NOMO-1 treated with DMSO at 0.1 percent for 48 hours (cell line): ENCODE measurements around the gene ANO6.

Experiments used
- DNase-seq: peaks from one replicate; lab custom pipeline; 2025; ENCODE audit not compliant: unreplicated experiment; lab: John Stamatoyannopoulos, UW

Gene ANO6

DNA sequence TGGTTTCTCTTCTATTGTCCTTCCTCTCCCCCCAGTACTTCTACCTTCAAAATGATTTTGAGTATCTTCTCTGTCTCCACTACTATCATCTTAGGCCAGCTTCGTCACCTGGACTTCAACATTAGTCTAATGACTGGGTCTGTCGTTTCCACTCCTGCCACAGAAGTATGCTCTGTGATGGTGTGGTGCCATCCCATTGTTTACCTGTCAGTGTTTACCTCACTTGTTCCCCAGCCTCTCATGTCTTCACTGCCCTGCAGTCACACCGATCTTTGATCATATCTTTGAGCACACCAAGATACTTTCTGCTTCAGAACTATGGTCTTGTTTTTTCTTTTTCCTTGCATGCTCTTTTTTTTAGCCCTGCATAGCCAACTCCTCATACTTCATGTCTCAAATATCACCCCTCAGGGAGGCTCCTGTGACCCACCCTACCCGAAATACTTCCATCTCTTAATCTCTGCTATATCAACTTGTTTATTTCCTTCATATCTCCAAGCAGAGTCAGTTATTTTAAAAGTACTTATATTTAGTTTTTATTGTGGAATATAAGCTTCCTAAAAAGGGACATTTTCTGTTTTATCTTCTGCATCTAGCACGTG, 60.4 kb downstream of the ANO6 start:
- no peak for DNase-seq

GRCh38 chr12:45278447-45278846, 62.6 kb downstream of the ANO6 start:
- no peak for DNase-seq

- DNase-seq = no peak
Observed at GRCh38 chr12:45279931-45280830, 64.3 kb downstream of the ANO6 start.

- DNase-seq = no peak
Observed at GRCh38 chr12:45281994-45282393, 66.1 kb downstream of the ANO6 start.

GRCh38 chr12:45282411-45282810, 66.5 kb downstream of the ANO6 start:
- DNase-seq = no peak

GRCh38 chr12:45284096-45284901, 68.4 kb downstream of the ANO6 start:
- no peak for DNase-seq

- DNase-seq = no peak
Observed at GRCh38 chr12:45285717-45286116, 69.8 kb downstream of the ANO6 start.

- no peak for DNase-seq
Observed at GRCh38 chr12:45286621-45287020, 70.7 kb downstream of the ANO6 start.

DNA sequence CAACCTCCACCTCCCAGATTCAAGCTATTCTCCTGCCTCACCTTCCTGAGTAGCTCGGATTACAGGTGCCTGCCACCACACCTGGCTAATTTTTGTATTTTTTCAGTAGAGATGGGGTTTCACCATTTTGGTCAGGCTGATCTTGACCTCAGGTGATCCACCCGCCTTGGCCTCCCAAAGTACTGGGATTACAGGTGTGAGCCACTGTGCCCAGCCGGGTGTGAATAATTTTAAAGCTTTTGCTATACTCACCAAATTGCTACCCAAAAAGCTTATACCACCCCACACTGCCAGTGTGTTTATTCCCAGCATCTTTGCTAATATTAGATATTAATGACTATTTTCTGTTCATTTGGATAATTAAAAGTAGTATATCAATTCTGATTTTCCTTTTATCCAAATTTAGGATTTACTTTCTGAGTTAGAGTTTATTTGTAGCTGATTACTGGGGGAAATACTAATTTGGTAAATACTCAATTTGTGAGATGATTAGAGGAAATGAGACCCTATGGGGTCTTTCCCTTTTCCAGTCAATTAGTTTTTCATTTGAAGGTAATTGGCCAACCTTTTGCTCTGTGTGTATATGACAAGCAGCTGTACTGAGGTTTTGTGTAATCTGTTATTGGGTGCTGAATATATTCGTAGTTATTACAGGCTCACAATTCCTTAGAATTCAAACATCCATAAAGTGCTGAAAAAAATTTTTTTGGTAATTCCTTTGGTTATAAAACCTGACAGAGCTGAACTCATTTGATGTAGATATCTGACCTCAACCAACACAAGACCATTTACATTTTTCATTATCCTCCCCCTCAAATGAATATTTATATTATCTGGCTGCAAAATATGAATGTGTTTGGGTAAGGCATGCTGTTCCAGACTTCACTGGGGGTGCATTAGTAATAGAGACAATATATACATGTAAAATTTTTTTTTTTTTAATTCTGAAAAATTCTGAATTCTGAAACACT, 73.6 kb downstream of the ANO6 start:
- no peak for DNase-seq

GRCh38 chr12:45290216-45290605, 74.3 kb downstream of the ANO6 start:
- DNase-seq = no peak

DNA sequence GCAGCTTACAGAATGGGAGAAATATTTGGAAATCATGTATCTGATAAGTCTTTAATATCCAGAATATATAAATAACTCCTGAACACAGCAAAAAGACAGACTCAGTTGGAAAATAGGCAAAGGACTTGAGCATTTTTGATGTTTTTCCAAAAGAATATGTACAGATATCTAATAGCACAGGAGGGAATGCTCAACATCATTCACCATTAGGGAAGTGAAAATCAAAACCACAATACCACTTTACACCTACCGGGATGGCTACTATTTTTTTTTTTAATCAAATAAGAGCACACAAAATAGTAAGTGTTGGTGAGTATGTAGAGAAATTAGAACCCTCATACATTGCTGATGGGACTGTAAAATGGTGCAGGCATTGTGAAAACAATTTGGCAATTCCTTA, 75.6 kb downstream of the ANO6 start:
- no peak for DNase-seq

GRCh38 chr12:45292486-45293195, 76.7 kb downstream of the ANO6 start:
- DNase-seq = no peak

DNA sequence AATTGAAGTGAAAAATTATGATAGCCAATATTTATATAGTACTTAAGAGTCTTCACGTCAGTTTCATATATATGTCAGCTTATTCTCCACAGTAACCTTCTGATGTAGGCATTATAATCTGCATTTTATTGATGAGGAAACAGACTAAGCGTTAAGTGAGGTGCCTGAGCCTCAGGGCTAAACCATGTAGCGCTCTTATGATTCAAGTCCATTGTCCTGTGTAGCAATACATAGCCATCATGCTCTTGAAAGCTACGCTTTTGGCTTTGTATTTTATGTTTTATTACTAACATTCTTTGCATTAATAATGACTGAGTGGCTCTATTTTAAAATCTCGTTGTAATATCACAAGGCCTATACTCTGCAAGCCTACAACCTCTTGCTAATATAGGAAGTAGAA, 79.0 kb downstream of the ANO6 start:
- no peak for DNase-seq

DNA sequence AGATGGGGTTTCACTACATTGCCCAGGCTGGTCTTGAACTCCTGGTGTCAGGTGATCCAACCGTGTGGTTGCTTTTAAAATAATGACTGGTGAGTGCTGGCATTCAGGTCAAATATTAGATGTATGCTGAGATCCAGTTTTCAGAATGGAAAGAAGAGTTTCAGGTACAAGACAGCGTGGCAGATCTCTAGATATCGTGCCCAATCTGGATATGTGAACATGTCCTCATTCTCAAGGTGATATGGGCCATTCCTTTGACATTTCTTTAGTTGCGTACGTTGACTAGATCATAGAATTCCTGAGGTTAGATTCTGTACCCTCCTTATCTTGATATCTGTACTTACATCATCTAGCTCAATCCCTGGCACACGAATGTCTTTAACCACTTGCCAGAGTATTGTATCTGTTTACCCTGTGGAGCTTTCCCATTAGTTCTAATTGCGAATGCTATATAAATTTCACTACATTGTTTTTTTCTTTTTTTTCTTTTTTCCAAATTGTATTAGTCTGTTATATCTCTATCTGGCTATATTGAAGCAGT, 80.2 kb downstream of the ANO6 start:
- DNase-seq = no peak

DNA sequence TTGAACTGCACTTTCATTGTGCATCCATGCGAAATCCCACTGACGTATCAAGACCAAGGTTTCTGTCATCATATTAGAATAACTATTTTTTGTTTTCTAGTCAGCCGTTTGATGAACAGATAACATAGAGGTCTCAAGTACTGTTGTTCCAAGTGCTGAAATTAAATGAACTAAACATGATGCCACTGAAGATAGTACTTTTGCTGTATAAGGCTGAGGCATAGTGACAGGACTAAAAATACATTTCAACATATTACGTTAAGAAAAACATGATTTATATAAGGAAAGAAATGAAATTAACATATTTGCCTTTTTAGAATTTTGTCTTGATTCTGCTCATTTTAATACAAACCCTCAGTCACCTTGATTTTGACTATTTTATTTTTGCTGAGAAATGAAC, 82.2 kb downstream of the ANO6 start:
- DNase-seq = no peak

DNA sequence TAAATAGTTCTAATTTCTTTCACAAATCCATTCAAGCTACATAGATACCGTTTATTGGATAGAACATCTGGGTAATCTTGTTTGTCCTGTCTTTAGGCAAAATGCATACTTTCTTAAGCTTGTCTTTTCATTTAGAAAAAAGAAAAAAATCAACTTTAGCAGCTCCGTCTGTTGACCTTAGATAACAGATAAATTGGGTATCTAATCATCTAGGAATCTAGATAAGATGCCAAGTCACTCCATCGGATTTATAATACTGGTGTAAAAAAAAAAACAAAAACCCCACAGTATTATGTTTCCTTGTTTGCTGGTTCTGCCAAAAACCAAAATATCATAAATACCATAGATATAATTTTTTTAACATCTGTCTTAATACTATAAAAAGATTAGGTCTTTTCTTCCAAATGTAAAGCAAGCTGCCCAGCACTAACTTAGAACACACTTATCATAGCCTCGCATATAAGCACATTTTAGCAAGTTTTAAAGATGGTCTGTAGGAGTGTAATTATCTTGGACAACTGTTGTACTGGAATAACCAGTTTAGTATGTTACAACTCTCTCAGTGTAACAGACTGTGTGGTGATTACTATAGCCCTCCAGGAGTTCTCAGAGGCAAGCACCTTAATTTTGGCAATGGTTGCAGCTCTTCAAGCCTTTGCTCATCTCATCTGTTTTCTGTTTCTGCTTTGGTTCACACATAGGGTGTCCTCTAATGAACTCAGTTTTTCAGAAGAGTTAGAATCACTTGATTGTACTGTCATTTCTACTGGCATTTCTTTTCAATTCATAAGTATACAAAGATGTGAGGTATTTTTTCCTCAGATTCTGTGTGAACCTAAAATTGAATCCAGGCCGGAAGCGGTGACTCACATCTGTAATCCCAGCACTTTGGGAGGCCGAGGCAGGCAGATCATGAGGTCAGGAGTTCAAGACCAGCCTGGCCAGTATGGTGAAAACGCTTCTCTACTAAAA, 83.1 kb downstream of the ANO6 start:
- no peak for DNase-seq

GRCh38 chr12:45302621-45303369, 86.9 kb downstream of the ANO6 start:
- DNase-seq = no peak

- DNase-seq = no peak
Observed at GRCh38 chr12:45303945-45304344, 88.0 kb downstream of the ANO6 start.
